HG02642 (cell line): Measurements from ENCODE around the gene CDK8.

Source experiments
- ATAC-seq: cut with Tn5 transposase; IDR thresholded peaks from one replicate; pipeline ENCODE4 v1.9.1; 2021; ENCODE audit warnings: mild to moderate bottlenecking; ENCODE audit not compliant: unreplicated experiment, poor library complexity

Gene CDK8

GRCh38 chr13:26378116-26378515 is 124.2 kb downstream of the CDK8 start:
- no peak for ATAC-seq

GRCh38 chr13:26379831-26380230 is 125.9 kb downstream of the CDK8 start:
- ATAC-seq: no peak

GRCh38 chr13:26380930-26381329 is 127.0 kb downstream of the CDK8 start:
- no peak for ATAC-seq

- ATAC-seq: no peak
Measured at GRCh38 chr13:26382366-26382765, 128.4 kb downstream of the CDK8 start.

- ATAC-seq: no peak
Measured at GRCh38 chr13:26382835-26383234, 128.9 kb downstream of the CDK8 start.

- no peak for ATAC-seq
Measured at GRCh38 chr13:26384587-26384986, 130.7 kb downstream of the CDK8 start.

GRCh38 chr13:26386026-26386425 is 132.1 kb downstream of the CDK8 start:
- no peak for ATAC-seq

GRCh38 chr13:26390203-26390602 is 136.3 kb downstream of the CDK8 start:
- ATAC-seq: no peak

GRCh38 chr13:26400545-26400944 is 146.6 kb downstream of the CDK8 start:
- no peak for ATAC-seq

- ATAC-seq: no peak
Measured at GRCh38 chr13:26401069-26401468, 147.1 kb downstream of the CDK8 start.

- no peak for ATAC-seq
Measured at GRCh38 chr13:26401578-26402021, 147.7 kb downstream of the CDK8 start.

GRCh38 chr13:26406791-26407190 is 152.9 kb downstream of the CDK8 start:
- no peak for ATAC-seq

GRCh38 chr13:26411206-26411605 is 157.3 kb downstream of the CDK8 start:
- no peak for ATAC-seq

- no peak for ATAC-seq
Measured at GRCh38 chr13:26412263-26412662, 158.3 kb downstream of the CDK8 start.

GRCh38 chr13:26412936-26413716 is 159.2 kb downstream of the CDK8 start:
- ATAC-seq: no peak

- ATAC-seq: no peak
Measured at GRCh38 chr13:26420282-26420960, 166.5 kb downstream of the CDK8 start.

- ATAC-seq: no peak
Measured at GRCh38 chr13:26422036-26422435, 168.1 kb downstream of the CDK8 start.

GRCh38 chr13:26423629-26424028 is 169.7 kb downstream of the CDK8 start:
- no peak for ATAC-seq

- ATAC-seq: no peak
Measured at GRCh38 chr13:26424181-26424580, 170.3 kb downstream of the CDK8 start.

- no peak for ATAC-seq
Measured at GRCh38 chr13:26425443-26426358, 171.8 kb downstream of the CDK8 start.

GRCh38 chr13:26433776-26434175 is 179.8 kb downstream of the CDK8 start:
- ATAC-seq: no peak
